NCI-H82 treated with DMSO at 0.1 percent for 48 hours (cell line): ENCODE data around the gene HELB.

Experiments
- DNase-seq: peaks from one replicate; lab custom pipeline; 2025; ENCODE audit not compliant: unreplicated experiment; lab: John Stamatoyannopoulos, UW

HELB gene

DNA sequence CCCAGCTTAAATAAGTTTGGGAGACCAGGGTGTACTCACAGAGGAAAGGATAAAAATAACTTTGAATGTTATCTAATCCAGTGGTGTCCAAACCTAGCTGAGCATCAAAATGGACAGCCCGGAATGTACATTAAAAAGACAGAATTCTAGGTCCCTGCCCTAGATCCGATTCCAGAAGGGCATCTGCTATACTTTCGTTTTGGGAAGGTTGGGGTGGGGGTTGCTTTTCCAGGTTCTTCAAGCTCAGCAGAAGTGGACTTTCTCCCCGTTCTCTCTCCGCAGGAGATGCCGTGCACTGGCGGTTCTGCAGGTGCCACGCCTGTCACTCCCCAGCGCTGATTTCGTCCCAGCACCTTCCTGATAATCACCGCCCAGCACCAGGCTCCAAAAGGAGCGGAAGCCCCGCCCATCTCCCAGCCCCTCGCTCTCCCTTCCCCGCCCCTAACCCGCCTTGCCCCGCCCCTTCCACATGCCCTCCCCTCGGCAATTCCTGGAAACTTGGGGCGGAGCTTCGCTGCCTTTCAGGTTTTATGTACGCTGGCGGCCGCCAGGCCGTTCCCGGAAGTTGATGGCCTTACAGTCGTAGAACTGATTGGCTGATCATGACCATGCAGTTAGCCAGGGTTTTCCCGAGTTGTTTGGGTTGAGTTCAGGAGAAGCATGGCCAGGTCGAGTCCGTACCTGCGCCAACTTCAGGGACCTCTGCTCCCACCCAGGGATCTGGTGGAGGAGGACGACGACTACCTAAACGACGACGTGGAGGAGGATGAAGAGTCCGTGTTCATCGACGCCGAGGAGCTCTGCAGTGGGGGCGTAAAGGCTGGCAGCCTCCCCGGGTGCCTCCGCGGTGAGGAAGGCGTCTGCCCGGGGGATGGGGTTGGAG lies at the start of gene HELB:
HELB (plus strand) TSS at position 550 of the 883 bp plus-strand sequence; CDS start at position 661, 111 bp downstream.
- DNase-seq: peak; percentile 90

DNA sequence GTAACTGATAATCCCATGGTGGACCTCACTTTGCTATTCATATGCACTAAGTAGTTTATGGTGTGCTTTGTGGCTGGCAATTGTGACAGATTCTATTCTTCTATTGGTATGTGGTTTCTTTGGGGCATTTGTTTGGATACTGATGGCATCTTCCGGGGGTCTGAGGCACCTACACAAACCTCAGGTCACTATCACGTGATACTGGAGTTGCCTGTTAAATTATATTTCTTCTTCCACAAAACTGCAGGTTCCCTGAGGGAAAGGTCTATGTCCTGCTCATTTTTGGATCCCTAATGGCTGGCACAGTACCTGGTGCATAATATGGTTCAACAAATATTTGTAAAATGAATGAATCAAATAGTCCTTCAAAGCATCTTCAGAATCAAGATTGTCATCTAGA lies 49.5 kb upstream of the HELB start:
- no peak for DNase-seq

DNA sequence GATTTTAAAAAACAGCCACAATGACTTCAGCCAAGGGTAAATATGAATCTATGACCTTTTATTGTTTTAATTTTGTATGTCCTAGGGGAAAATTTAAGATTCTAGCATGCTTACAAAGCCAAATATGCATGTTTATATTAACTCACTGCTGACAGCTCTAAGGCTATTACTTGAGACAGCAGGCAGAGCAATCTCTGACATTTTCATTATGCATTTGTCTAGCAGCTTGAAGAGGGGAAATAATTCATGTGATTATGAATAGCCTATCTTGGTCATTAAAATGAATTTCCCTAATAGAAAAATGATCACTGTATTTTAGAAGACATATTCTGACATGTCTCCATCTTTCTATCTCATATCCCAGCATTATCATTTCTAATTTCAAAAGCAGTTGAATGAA lies 46.6 kb upstream of the HELB start:
- DNase-seq: no peak

DNA sequence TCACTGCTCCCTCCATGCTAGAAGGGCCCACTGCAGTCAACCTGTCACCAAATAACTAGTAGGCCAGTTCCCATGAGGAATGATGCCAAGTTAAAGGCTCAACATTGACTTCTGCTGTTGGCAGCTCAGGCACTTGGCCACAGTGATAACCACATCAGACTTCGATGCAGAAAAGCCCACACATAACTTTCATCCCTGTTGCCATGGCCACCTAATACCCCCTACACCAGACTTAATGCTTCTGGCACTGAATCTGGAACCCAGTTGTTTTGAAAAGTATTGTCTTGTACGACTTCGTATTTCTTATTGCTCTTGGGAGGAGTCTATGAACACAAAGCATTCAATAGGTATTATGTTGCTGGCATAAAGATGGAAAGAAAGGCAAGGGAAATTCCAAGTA lies 44.3 kb upstream of the HELB start:
- no peak for DNase-seq

DNA sequence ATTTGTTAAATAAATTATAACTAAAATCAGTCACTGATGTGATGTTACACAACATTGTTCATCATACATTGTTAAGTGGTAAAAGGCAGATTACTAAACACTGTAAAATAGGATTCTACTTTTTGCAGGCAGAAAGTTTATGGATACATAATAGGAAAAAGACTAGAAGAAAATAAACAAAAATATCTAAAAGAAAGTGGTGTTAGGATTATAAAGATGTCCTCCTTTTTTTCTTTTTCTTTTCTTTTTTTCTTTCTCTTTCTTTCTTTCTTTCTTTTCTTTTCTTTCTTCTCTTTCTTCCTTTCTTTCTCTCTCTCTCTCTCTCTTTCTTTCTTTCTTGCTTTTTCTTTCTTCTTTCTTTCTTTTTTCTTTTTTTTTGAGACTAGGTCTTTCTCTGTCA lies 39.6 kb upstream of the HELB start:
- DNase-seq: no peak

DNA sequence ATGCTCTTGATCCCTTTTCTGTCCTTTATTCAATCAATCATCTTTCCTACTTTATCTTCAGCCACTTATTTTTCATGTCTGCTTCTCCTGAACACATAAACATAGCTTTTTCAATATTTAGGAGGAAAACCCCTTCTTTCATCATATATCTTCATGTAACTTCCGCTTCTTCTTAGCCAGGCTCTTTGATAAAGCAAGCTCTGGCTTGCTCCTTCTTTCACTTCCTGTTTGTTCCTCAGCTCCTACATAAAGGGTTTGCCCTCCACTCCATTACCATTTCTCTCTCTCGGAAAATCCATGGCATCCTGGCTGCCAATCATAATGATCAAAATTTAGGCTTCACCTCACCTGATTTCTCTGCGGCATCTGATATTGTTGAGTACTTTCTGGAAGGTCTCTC lies 33.7 kb upstream of the HELB start:
- DNase-seq: no peak

DNA sequence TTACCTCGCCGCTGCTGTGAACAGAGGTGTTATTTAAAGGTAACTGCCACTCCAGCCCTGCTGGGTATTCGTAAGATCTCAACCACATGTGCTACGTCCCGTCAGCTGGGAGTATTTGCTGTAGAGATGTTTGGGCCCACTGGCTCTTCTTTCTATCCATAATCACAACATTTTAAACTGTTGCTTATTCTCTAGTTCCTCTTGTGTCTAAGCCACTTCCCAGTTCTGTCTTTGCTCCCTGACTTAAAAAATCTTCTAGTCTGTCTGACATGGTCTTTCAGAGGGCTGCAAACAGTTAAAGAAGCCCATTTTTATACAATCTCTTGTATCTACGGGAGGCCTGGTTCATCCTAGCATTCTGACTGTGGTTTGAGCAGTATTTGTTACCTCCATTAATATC lies 33.2 kb upstream of the HELB start:
- no peak for DNase-seq

DNA sequence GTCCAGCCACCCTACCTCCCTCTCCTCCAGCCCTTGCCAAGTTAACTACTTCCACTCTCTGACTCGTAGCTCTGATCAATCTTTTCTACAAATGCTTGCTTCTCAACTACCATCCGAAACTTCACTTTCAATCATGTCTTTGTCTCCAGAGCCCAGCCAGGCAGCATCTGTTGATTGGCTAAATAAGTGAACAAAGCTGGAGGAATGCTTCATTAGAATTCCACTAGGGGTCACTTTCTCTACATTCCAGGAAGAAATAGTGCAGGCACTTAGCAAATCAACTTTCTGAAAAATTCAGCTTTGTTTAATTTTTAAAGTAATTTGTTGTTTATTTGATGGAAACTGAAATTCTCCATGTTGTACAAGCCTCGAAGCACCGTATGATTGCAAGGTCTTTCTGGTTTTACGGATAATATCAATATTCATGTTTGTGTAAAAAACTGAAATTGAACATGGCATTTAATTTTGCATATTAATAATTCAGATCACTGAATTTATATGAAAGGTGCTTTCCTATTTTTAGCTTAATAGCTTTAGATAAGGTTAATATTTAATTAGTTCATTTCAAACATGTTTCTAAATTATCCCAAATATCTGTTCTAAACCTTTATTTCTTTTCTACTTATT lies 32.4 kb upstream of the HELB start:
- peak; percentile 3 for DNase-seq

DNA sequence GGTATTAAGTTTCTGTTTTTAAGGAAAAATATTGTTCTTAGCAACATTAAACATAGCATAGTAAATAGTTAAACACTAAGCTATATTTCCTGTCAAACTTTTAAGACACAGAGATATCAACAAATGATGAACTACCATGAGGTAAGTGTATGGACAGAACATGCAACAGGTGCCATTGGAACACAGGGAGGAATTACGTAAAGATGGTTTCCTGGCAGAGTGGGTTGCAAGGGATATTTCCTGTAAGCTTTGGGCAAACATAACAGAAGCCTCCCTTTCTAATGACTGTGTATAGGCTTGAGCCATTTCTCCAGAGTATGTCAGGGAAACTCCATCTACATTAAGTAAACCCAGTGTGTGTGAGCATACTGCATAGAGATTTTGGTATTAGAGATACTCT lies 31.7 kb upstream of the HELB start:
- no peak for DNase-seq

DNA sequence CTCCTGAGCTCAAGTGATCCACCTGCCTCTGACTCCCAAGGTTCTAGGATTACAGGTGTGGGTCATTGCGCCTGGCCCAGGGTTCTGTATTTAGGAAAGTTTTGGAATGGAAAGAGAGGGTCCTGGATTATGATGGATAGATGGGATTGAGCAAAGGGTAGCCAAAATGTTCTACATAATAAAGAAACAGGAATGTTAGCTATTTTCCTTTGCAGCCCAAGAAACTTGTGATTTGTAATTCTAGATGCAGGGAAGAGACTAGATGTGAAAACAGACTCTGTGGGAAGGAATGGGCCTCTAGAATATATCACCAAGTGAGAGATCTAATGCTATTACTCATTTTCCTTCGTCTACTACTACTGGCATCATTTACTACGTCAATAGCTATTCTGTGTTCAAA lies 29.6 kb upstream of the HELB start:
- DNase-seq: no peak

DNA sequence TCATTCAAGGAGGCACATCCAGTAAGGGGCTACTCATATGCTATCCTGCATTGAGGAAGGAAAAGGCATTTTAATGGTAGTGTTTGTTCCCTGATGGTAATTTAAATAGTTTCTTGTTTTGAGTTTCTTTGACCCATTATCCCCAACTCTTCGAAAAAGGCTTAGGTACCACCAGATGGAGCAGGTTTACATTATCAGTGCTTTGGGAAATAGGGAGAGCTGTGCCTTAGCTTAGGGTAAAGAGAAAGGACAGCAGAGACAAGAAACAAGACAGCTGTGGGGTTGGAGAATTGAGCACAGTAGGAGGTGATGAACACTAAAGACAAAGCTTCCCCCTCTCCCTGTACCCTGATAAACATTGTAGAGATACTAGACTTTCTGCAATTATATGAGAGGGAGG lies 29.1 kb upstream of the HELB start:
- no peak for DNase-seq

DNA sequence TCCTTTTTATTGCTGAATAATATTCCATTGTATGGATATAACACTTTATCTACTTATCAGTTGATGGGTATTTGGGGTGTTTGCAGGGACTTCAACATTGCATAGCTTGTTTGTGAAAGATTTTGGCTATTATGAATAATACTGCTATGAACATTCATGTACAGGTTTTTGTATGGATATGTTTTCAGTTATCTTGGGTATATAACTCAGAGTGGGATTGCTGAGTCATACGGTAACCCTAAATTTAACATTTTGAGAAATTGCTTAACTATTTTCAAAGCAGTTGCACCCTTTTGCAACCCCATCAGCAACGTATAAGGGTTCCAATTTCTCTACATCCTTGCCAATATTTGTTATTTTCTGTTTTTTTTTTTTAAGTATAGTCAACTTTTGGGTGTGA lies 27.3 kb upstream of the HELB start:
- no peak for DNase-seq

DNA sequence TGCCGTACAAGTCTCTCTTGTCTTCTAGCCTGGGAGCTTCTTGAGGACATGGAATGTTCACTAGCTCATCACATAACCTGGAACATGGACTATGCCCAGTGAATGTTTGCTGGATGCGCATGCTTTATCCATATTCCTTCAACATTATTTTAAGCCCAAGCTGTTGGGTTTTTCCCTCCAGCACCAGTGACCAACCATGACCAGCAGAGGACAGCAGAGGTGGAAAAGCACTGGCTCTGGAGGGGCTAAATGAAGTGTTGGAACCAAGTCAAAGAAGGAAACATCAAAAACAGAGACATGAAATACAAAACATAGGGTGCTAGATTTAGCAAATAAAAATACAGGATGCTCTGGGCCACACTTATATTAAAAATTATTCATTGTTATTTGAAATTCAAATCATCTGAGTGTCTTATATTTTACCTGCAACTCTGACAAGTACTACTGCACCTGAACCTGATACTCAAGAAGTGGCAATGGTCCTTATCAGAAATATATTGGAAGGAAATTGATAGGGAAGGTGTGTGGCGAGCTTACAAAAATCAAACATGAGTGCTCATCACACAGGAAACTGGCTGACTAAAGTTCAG lies 23.1 kb upstream of the HELB start:
- no peak for DNase-seq

DNA sequence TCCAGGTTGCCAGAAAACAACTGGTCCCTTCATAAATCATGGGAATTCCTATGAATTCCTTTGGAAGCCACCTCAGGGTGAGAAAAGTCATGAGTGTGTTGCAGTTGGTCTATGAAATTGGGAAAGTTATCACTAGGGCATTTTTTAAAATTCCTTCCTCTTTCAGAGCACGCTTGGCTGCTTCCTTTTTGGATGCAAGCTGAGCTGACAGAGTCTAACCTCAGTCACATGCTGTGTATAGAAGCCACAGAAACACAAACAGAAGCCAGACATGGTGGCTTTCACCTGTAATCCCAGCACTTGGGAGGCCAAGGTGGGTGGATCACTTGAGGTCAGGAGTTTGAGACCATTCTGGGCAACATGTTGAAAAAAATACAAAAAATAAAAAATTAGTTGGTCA lies 21.7 kb upstream of the HELB start:
- DNase-seq: no peak

DNA sequence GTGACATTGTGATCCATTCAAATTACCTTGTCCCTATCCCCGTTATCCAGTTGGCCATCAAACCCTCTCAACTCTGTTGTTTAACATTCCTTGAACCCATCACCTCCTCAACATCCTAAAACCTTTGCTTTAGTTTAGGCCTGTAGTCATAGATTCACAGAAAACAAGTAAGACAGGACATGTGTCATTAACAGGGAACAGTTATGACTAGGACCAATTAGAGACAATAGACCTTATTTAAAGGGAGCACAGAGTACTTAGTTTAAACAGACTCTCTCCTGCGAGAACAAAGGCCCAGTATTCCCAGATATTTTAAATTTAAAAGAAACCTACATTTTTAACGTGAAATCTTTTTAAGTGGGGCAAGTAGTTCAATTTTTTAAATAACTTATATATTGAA lies 20.0 kb upstream of the HELB start:
- no peak for DNase-seq

DNA sequence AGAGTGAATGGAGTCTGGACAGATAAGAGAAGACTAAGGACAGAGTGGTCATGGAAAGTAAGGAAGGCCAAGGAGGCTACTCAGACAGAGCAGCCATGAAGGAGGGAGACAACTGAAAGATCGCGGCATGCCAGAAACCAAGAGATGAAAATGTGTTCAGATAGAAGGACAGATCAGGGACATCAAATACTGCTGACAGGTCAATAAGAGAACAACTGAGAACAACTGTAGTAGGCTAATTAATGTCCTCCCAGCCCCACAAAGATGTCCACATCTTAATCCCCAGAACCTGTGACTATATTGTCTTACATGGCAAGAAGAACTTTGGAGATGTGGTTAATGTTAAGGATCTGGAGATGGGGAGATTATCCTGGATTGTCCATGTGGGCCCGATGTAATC lies 15.0 kb upstream of the HELB start:
- no peak for DNase-seq

DNA sequence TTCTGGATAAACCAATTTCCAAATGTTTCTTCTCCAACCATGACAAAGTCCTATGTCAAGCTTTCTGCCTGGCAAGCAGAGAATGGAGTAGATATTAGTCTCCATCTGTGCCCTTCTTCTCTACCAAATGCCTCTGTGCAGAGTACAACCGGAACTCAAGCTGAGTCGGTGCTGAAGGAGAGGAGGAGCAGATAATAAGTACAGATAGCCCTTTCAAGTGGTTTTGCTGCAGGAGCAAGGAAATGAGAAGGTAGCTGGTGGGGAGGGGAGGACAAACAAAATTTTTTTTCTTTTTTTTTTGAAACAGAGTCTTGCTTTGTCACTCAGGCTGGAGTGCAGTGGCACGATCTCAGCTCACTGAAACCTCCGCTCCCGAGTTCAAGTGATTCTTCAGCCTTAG lies 14.2 kb upstream of the HELB start:
- DNase-seq: no peak

DNA sequence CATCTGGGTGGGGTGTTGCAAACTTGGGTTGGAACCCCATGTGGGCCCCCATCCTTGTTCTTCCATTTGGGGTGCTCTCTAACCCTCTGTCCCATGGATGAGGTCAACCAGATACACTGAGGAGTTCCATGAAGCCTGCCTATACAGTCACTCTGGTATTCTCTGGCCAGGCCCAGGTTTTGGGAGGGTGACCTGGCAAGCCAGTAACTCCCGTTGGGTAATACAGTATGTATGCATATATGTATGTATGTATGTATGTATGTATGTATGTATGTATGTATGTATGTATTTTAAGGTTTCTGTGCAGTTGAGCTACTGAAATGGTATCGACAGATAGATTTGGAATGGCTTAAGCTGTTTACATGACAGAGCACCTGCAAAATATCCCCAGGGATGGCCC lies 12.8 kb upstream of the HELB start:
- DNase-seq: no peak

DNA sequence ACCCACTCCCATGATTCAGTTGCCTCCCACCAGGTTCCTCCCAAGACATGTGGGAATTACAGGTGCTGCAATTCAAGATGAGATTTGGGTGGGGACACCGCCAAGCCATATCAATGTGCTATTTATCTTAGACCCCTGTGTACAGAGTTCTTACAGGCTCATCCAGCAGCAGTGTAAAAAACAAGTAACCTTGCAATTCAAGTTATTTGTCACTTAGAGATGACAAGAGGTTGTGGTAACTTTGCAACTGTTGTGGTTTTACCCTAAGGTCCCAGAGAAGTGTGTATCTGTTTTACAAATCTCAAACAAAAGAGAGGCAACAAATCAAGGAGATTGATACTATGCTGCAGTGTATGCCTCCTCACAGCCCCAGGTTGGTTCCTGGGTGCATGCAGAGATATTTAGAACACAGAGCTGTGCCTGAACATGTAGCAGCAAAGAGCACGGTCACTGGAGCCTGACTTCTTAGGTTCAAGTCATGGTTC lies 11.5 kb upstream of the HELB start:
- DNase-seq: no peak

DNA sequence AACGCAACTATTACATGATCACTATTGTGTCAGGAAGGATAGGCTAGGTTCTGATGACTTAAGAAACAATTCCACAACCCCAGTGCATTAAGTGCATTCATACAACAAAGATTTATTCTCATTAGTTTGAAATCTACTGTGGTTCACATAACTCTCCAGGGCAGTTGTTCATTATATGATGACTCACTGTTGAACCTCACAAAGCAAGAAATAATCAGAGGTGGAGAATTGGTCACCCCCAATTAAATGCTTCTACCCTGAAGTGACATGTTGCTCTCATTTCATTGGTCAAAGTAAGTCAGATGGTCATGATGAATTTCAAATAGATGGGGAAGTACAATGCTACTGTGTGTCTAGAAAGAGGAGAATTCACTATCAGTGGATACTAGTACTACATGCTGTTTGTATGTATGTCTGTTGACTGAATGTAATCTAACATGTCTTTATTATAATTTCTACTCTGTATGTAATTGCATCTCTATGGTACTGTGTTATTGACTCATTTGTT lies 6.1 kb upstream of the HELB start:
- DNase-seq: no peak

DNA sequence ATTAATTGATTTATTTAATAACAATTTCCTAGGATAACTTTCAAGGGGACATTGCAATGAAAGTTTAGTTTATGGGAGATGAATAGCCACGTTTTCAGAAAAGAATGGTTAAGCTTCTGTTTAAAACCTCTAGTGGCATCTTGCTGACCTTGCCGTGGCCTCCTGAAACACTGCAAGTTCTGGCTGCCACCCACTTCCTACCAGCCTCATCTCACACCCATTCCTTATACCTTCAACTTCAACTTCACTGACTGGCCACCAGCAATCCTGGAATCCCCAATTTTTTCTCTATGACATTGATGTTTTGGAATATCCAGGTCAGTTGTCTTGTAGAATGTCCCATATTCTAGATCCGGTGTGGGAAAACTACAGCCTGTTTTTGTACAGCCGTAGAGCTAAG lies 5.2 kb upstream of the HELB start:
- DNase-seq: no peak

DNA sequence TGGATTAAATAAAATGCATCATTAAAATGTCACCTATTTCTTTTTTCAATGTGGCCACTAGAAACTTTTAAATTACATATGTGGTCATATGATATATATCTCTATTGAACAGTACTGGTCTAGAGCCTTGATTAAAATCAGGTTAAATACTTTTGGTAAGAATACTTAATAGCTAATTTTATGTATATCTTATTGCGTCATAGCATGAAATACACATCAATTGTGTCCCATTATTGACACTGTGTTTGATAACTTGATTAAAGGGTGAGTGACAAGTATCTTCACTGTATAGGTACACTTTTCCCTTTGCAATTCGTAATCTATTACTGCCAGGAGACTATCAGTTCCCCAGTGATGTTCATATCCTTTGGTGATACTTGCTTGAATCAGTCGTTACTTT lies 4.4 kb upstream of the HELB start:
- no peak for DNase-seq
